Activated naive CD8-positive, alpha-beta T cell (primary cell): Measurements from ENCODE around the gene APOC1.
"Not testable (repeated sequence)": the region's sequence is repeated elsewhere in the genome, so short reads cannot be mapped to it uniquely, and the experiment has no call there.

Experiments
- H3K27ac Mint-ChIP-seq: one replicate; pipeline ENCODE4 v1.8.0; 2021; ENCODE audit warnings: mixed read lengths
- H3K27me3 Mint-ChIP-seq: one replicate; pipeline ENCODE4 v1.8.0; 2021; ENCODE audit warnings: mixed read lengths
- H3K36me3 Mint-ChIP-seq: one replicate; pipeline ENCODE4 v1.8.0; 2021; ENCODE audit warnings: mixed read lengths
- H3K4me1 Mint-ChIP-seq: one replicate; pipeline ENCODE4 v1.8.0; 2021; ENCODE audit warnings: low read depth, mixed read lengths
- H3K4me3 Mint-ChIP-seq: one replicate; pipeline ENCODE4 v1.8.0; 2021; ENCODE audit warnings: mild to moderate bottlenecking, mixed read lengths
- H3K9me3 Mint-ChIP-seq: one replicate; pipeline ENCODE4 v1.8.0; 2021; ENCODE audit warnings: low read depth, mixed read lengths

APOC1 gene

GRCh38 chr19:44900328-44901244, 13.8 kb upstream of the APOC1 start:
- no peaks in the 10 kb centered on the region for H3K27me3 Mint-ChIP-seq
- no peaks in the 10 kb centered on the region for H3K9me3 Mint-ChIP-seq
- H3K36me3 Mint-ChIP-seq = peaks cover 3% of the 10 kb centered on the region
- H3K4me3 Mint-ChIP-seq = no peak overlapping the region
- H3K27ac Mint-ChIP-seq = no peak overlapping the region
- H3K4me1 Mint-ChIP-seq = peaks cover 7% of the 10 kb centered on the region

DNA sequence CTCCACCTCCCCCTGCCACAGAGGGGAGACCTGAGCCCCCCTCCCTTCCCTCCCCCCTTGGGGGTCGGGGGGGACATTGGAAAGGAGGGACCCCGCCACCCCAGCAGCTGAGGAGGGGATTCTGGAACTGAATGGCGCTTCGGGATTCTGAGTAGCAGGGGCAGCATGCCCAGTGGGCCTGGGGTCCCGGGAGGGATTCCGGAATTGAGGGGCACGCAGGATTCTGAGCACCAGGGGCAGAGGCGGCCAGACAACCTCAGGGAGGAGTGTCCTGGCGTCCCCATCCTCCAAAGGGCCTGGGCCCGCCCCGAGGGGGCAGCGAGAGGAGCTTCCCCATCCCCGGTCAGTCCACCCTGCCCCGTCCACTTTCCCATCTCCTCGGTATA, 11.2 kb upstream of the APOC1 start:
- Mint-ChIP-seq H3K4me1 (peaks cover 10% of the 10 kb centered on the region), H3K27ac (no peak overlapping the region), H3K9me3 (no peaks in the 10 kb centered on the region)

GRCh38 chr19:44903602-44904425, 10.6 kb upstream of the APOC1 start:
- Mint-ChIP-seq H3K9me3 (no peaks in the 10 kb centered on the region), H3K36me3 (peaks cover 3% of the 10 kb centered on the region), H3K4me1 (peaks cover 10% of the 10 kb centered on the region), H3K4me3 (peak overlapping the region; percentile 10), H3K27ac (no peak overlapping the region), H3K27me3 (peaks cover 8% of the 10 kb centered on the region)

More for the DNA sequence above, 11.2 kb upstream of the APOC1 start:
- no peak overlapping the region for H3K4me3 Mint-ChIP-seq
- H3K36me3 Mint-ChIP-seq = peaks cover 3% of the 10 kb centered on the region
- peaks cover 8% of the 10 kb centered on the region for H3K27me3 Mint-ChIP-seq

GRCh38 chr19:44904426-44904994, 9.9 kb upstream of the APOC1 start:
- Mint-ChIP-seq H3K36me3 (peaks cover 3% of the 10 kb centered on the region), H3K9me3 (no peaks in the 10 kb centered on the region), H3K27ac (no peak overlapping the region), H3K4me3 (no peak overlapping the region), H3K4me1 (peaks cover 10% of the 10 kb centered on the region), H3K27me3 (peaks cover 8% of the 10 kb centered on the region)

GRCh38 chr19:44905437-44906160, 8.8 kb upstream of the APOC1 start, which contains the start of gene APOE:
Gene APOE (plus strand): TSS chr19:44905796. CDS start chr19:44906625, 829 bp downstream.
- Mint-ChIP-seq H3K4me3 (no peak within 1 kb of the TSS), H3K27ac (no peak within 1 kb of the TSS), H3K9me3 (no peaks in the 10 kb centered on the region), H3K36me3 (peaks cover 3% of the 10 kb centered on the region), H3K27me3 (peaks cover 8% of the 10 kb centered on the region), H3K4me1 (peaks cover 10% of the 10 kb centered on the region)

DNA sequence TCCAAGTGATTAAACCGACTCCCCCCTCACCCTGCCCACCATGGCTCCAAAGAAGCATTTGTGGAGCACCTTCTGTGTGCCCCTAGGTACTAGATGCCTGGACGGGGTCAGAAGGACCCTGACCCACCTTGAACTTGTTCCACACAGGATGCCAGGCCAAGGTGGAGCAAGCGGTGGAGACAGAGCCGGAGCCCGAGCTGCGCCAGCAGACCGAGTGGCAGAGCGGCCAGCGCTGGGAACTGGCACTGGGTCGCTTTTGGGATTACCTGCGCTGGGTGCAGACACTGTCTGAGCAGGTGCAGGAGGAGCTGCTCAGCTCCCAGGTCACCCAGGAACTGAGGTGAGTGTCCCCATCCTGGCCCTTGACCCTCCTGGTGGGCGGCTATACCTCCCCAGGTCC, 6.8 kb upstream of the APOC1 start:
- no peak overlapping the region for H3K4me3 Mint-ChIP-seq
- H3K9me3 Mint-ChIP-seq = no peaks in the 10 kb centered on the region
- peaks cover 11% of the 10 kb centered on the region for H3K27me3 Mint-ChIP-seq
- H3K4me1 Mint-ChIP-seq = peaks cover 9% of the 10 kb centered on the region
- peaks cover 2% of the 10 kb centered on the region for H3K36me3 Mint-ChIP-seq
- no peak overlapping the region for H3K27ac Mint-ChIP-seq

- H3K9me3 Mint-ChIP-seq = no peaks in the 10 kb centered on the region
- H3K27me3 Mint-ChIP-seq = peaks cover 13% of the 10 kb centered on the region
- H3K36me3 Mint-ChIP-seq = no peaks in the 10 kb centered on the region
- peak overlapping the region; percentile 27 for H3K4me3 Mint-ChIP-seq
- H3K4me1 Mint-ChIP-seq = peaks cover 8% of the 10 kb centered on the region
- H3K27ac Mint-ChIP-seq = no peak overlapping the region
Measured at GRCh38 chr19:44908074-44908835, 6.2 kb upstream of the APOC1 start.

- no peaks in the 10 kb centered on the region for H3K9me3 Mint-ChIP-seq
- no peaks in the 10 kb centered on the region for H3K36me3 Mint-ChIP-seq
- no peak overlapping the region for H3K27ac Mint-ChIP-seq
- H3K4me1 Mint-ChIP-seq = peaks cover 6% of the 10 kb centered on the region
- H3K4me3 Mint-ChIP-seq = no peak overlapping the region
- peaks cover 15% of the 10 kb centered on the region for H3K27me3 Mint-ChIP-seq
Measured at GRCh38 chr19:44908836-44909261, 5.6 kb upstream of the APOC1 start.

GRCh38 chr19:44909775-44910174, 4.6 kb upstream of the APOC1 start:
- peaks cover 19% of the 10 kb centered on the region for H3K27me3 Mint-ChIP-seq
- no peak overlapping the region for H3K4me3 Mint-ChIP-seq
- no peaks in the 10 kb centered on the region for H3K9me3 Mint-ChIP-seq
- H3K36me3 Mint-ChIP-seq = no peaks in the 10 kb centered on the region
- no peak overlapping the region for H3K27ac Mint-ChIP-seq
- H3K4me1 Mint-ChIP-seq = peaks cover 11% of the 10 kb centered on the region

- H3K36me3 Mint-ChIP-seq, H3K27ac Mint-ChIP-seq, H3K9me3 Mint-ChIP-seq, H3K4me1 Mint-ChIP-seq, H3K4me3 Mint-ChIP-seq: not testable (repeated sequence)
- peaks cover 15% of the 10 kb centered on the region for H3K27me3 Mint-ChIP-seq
Measured at GRCh38 chr19:44911896-44912295, 2.5 kb upstream of the APOC1 start.

DNA sequence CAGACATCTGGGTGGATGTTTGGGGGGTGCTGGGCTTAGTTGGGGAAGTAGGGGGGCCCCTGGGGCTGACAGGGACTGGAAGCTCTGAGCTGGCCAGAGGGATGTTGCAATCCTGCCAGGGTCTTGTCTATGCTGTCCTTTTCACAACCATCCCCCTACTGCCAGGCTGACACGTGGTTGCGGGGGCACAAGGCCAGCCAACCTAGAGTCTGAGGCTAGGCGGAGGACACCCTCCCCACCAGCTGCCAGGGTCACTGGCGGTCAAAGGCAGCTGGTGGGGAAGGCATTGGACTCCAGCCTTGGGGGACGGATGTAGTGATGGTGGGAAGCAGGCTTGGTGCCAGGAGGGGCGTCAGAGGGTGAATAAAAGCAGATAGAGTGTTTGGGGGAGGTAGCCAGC, 1.6 kb upstream of the APOC1 start:
- Mint-ChIP-seq H3K36me3 (no peaks in the 10 kb centered on the region), H3K9me3 (no peaks in the 10 kb centered on the region), H3K27me3 (peaks cover 15% of the 10 kb centered on the region), H3K4me1 (peaks cover 7% of the 10 kb centered on the region), H3K4me3 (no peak overlapping the region), H3K27ac (no peak overlapping the region)

DNA sequence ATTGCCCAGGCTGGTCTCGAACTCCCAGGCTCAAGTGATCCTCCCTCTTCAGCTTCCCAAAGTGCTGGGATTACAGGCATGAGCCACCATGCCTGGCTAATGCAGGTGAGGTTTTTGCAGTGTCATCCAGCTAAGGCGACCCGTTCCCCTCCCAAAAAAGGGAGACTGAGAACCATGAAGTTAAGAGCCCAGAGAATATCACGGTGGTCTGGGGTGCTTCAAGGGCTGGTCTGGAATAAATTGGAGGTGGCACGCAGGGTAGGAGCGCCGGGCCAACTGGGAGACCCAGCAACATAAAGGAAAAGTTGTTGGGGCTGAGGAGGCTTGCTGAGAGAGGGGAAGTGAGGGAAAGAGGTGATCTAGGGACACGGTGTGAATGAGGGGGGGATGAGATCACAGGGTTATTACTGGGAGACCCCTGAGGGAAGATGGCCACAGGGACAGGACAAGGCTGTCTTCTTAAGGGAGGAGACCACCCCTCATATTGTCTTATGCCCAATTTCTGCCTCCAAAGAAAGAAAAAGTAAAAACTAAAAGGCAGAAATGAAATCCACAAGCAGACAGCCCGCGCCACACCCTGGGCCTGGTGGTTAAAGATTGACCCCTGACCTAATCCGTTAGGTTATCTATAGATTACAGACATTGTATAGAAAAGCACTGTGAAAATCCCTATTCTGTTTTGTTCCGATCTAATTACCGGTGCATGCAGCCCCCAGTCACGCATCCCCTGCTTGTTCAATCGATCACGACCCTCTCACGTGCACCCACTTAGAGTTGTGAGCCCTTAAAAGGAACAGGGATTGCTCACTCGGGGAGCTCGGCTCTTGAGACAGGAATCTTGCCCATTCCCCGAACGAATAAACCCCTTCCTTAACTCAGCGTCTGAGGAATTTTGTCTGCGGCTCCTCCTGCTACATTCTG, 636 bp upstream of the APOC1 start:
- not testable (repeated sequence) for H3K27ac Mint-ChIP-seq, H3K36me3 Mint-ChIP-seq, H3K4me1 Mint-ChIP-seq, H3K9me3 Mint-ChIP-seq
- Mint-ChIP-seq H3K4me3 (peak overlapping the region; percentile 92), H3K27me3 (peaks cover 13% of the 10 kb centered on the region)

GRCh38 chr19:44924243-44924725, 9.9 kb downstream of the APOC1 start:
- Mint-ChIP-seq H3K4me3 (no peak overlapping the region), H3K27ac (no peak overlapping the region), H3K4me1 (peaks cover 8% of the 10 kb centered on the region), H3K27me3 (peaks cover 9% of the 10 kb centered on the region), H3K9me3 (no peaks in the 10 kb centered on the region), H3K36me3 (no peaks in the 10 kb centered on the region)
